ENCODE measurements around the gene RAB11FIP4. TPM values are rescaled to one million over a fixed set of nuclear protein-coding genes. Genes with fewer than 3 reads are reported as not detected.

Gene RAB11FIP4
- total RNA-seq, 1 donor = 0.09 TPM

- no peak overlapping the region for H3K4me3 ChIP-seq (ENCODE audit: low read depth, low read length)
- no peak for TF ChIP-seq CTCF (IDR thresholded peaks at IDR 0.05; ENCODE audit: insufficient read depth, low read length)
- no peak for DNase-seq (ENCODE audit: low read depth)
Observed at GRCh38 chr17:31515267-31515666, 123.8 kb downstream of the RAB11FIP4 start.

GRCh38 chr17:31517524-31517923 is 126.0 kb downstream of the RAB11FIP4 start:
- TF ChIP-seq CTCF (IDR thresholded peaks at IDR 0.05; ENCODE audit: insufficient read depth, low read length) = peak; percentile 8
- no peak overlapping the region for H3K4me3 ChIP-seq (ENCODE audit: low read depth, low read length)
- DNase-seq (ENCODE audit: low read depth) = no peak

- DNase-seq (ENCODE audit: low read depth) = no peak
- TF ChIP-seq CTCF (IDR thresholded peaks at IDR 0.05; ENCODE audit: insufficient read depth, low read length) = no peak
- no peak overlapping the region for H3K4me3 ChIP-seq (ENCODE audit: low read depth, low read length)
Observed at GRCh38 chr17:31518478-31518877, 127.0 kb downstream of the RAB11FIP4 start.

- no peak for DNase-seq (ENCODE audit: low read depth)
- no peak overlapping the region for H3K4me3 ChIP-seq (ENCODE audit: low read depth, low read length)
- TF ChIP-seq CTCF (IDR thresholded peaks at IDR 0.05; ENCODE audit: insufficient read depth, low read length) = no peak
Observed at GRCh38 chr17:31521632-31522283, 130.3 kb downstream of the RAB11FIP4 start.

GRCh38 chr17:31522284-31522931 is 130.9 kb downstream of the RAB11FIP4 start:
- no peak for DNase-seq (ENCODE audit: low read depth)
- no peak for TF ChIP-seq CTCF (IDR thresholded peaks at IDR 0.05; ENCODE audit: insufficient read depth, low read length)
- no peak overlapping the region for H3K4me3 ChIP-seq (ENCODE audit: low read depth, low read length)

GRCh38 chr17:31522987-31523495 is 131.6 kb downstream of the RAB11FIP4 start:
- TF ChIP-seq CTCF (IDR thresholded peaks at IDR 0.05; ENCODE audit: insufficient read depth, low read length) = no peak
- H3K4me3 ChIP-seq (ENCODE audit: low read depth, low read length) = no peak overlapping the region
- DNase-seq (ENCODE audit: low read depth) = no peak

All from fibroblast of the aortic adventitia (primary cell).